Fibroblast of the aortic adventitia (primary cell): ENCODE measurements around the gene UPK1A. TPM values are rescaled to one million over a fixed set of nuclear protein-coding genes. Genes with fewer than 3 reads are reported as not detected.

ENCODE experiments used
- DNase-seq: peaks from one replicate; pipeline ENCODE4 v3.0.0-alpha.2; 2010; ENCODE audit warnings: low read depth
- H3K4me3 ChIP-seq: 2 replicates; pipeline ENCODE4 v1.5.1; 2011; ENCODE audit warnings: low read depth, mild to moderate bottlenecking, control low read depth, low read length, moderate library complexity
- CTCF ChIP-seq: IDR thresholded peaks from 2 replicates; pipeline ENCODE4 v1.5.1; 2011; ENCODE audit warnings: mild to moderate bottlenecking, low read length, control low read depth, inconsistent platforms; ENCODE audit not compliant: insufficient read depth
- total RNA-seq: library from RNA; depleted of rRNA; stranded (reverse); fragments of >200 nt; gene quantifications from 2 replicates; pipeline ENCODE4 v1.2.3, GENCODE V29; 2012; ENCODE audit warnings: low replicate concordance

UPK1A gene
- total RNA-seq, 1 donor = not detected

- peak overlapping the region; percentile 65 for H3K4me3 ChIP-seq
- peak; percentile 69 for DNase-seq
- no peak for TF ChIP-seq CTCF
Measured at GRCh38 chr19:35643255-35644205, 22.8 kb upstream of the UPK1A start.

- peak; percentile 22 for TF ChIP-seq CTCF
- DNase-seq = peak; percentile 86
- H3K4me3 ChIP-seq = peak overlapping the region; percentile 65
Measured at GRCh38 chr19:35644206-35644986, 21.9 kb upstream of the UPK1A start.

- DNase-seq = peak; percentile 49
- TF ChIP-seq CTCF = no peak
- peak overlapping the region; percentile 59 for H3K4me3 ChIP-seq
Measured at GRCh38 chr19:35644987-35645679, 21.2 kb upstream of the UPK1A start.

GRCh38 chr19:35645680-35646511 is 20.4 kb upstream of the UPK1A start:
- no peak for TF ChIP-seq CTCF
- H3K4me3 ChIP-seq = no peak overlapping the region
- no peak for DNase-seq

- no peak for TF ChIP-seq CTCF
- H3K4me3 ChIP-seq = peak within 1 kb of the TSS; percentile 95
- peak; percentile 96 for DNase-seq
Measured at GRCh38 chr19:35648017-35648961, 18.0 kb upstream of the UPK1A start, which contains the start of gene COX6B1. TSS of gene COX6B1 (plus strand) at chr19:35648323. CDS start at chr19:35651244, 2,921 bp downstream.
